ENCODE data around the gene ABI1.

DNA sequence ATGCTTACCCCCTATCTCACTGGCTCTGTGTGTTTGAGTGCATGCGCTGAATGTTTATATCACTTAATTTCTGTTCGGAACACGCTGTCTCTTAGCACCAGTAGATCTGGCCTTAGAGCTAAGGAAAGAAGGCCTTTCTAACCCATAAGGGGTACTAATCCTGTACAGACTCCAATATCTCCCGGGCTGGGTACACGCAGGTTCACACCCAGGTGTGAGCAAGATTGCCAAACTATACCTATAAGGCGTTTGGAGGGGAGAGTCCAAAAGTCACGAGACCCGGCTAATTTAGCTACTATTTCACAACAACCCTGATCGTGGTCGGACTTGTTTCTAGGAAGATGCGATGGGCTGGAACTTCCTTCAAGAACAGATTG lies 164.0 kb downstream of the ABI1 start:
- TF ChIP-seq, protein P1, sequence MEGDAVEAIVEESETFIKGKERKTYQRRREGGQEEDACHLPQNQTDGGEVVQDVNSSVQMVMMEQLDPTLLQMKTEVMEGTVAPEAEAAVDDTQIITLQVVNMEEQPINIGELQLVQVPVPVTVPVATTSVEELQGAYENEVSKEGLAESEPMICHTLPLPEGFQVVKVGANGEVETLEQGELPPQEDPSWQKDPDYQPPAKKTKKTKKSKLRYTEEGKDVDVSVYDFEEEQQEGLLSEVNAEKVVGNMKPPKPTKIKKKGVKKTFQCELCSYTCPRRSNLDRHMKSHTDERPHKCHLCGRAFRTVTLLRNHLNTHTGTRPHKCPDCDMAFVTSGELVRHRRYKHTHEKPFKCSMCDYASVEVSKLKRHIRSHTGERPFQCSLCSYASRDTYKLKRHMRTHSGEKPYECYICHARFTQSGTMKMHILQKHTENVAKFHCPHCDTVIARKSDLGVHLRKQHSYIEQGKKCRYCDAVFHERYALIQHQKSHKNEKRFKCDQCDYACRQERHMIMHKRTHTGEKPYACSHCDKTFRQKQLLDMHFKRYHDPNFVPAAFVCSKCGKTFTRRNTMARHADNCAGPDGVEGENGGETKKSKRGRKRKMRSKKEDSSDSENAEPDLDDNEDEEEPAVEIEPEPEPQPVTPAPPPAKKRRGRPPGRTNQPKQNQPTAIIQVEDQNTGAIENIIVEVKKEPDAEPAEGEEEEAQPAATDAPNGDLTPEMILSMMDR (IDR thresholded peaks at IDR 0.05) = no peak
- no peak for TF ChIP-seq POLR2A (IDR thresholded peaks at IDR 0.05)
